ENCODE results near the gene FLNB.

FLNB gene

DNA sequence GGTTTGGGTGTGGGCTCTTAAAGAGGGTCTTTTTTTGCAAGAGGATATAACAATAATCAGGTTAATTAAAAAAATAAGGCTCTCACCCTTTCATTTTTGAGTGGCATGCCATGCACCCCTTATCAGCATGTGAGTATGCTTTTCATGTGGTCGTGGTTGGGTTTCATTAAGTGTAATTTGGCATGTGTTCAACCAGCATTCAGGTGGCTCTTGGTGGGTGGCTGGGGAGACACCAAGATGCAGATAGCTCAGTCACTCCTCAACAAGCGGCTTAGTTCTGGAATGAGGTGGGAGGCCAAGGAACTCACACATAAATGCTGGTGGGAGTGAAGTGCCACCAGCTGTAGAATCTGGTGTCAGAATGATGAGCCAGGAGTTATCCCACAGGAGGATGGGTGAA, 66.8 kb downstream of the FLNB start:
- no peak for DNase-seq (ENCODE audit: low read depth in 2 of 2)

DNA sequence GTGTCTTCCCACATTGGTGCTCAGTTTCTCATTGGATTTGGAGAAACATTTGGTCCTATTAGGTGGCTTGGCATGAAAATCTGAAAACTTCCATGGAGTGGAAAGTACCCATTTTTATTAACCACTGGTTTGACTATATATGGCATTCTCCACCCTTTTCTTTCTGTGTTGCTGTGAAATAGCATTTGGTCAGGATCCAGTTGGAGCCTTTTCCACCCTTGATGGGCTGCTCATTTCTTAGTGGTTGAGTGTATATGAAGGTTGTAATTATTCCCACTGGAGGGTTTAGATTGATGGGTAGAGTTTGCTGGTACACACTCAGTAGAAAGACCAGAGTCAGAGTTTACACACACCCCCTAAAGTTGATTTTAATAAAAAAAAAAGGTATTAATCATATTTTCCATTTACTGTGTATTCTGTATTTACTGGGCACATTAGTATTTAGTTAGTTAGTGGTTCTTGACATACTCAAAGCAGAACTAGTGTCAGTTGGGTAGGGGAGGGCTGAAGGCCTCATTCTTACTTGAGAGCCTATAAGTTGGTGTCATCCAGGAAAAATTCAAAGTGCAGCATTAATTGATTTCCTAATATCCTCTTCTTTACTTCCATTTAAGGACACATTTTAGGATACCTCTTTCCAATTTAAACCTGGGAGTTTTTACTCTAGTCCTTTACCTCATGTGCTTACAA, 69.5 kb downstream of the FLNB start:
- no peak for DNase-seq (ENCODE audit: low read depth in 2 of 2)

DNA sequence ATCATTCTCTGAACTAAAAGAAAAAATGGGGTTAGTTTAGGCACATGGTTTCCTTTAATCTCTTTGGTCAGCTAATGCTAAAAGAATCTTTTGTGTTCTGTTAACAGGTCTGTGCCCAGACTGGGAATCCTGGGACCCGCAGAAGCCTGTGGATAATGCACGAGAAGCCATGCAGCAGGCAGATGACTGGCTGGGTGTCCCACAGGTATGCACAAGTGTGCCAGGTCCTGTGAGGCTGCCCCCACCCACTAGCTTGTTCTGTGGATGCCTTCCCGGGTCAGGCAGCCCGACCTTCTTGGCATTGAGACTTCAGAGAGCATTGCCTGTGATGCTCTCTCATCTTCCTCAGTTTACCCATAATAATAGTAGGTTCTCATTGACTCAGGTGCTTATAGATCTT, 70.4 kb downstream of the FLNB start:
- DNase-seq (ENCODE audit: low read depth in 2 of 2) = no peak

DNA sequence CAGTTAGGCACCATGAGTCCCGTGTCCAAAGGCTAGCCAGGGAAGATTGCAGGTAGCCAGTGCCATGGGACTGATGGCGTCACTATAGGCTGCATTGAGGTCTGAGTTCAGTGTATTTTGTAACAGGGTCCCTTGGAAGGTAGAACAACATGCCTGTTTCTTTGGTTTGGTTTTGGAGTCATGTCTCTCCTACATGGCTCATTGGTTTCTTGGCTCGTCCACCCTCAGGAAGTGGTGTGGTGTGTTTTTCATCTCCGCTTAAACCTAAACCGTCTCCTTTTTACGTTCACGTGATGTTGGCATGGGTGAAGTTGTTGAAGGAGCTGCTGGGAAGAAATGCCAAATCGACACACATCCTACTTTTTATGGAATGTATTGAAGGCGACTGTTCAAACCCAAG, 71.6 kb downstream of the FLNB start:
- DNase-seq (ENCODE audit: low read depth in 2 of 2) = no peak

DNA sequence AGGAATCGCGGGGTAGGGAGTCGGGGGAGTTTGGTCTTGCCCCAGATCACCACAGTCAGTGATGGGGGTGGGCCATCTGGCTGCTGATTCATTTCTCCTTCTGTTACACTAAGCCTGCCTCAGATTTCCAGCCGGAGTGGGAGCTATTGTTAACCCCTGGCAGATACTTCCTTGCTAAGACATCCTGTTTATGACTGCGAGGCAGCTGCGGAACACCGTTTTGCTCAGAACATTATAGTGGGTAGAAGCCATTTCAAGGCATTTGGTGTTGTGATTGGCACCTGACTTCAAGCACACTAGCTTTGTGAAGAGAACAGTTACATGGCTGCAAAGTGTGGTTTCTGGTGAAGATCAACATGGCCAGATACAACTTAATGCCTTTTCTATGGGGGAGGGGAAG, 73.8 kb downstream of the FLNB start:
- DNase-seq (ENCODE audit: low read depth in 2 of 2) = no peak

DNA sequence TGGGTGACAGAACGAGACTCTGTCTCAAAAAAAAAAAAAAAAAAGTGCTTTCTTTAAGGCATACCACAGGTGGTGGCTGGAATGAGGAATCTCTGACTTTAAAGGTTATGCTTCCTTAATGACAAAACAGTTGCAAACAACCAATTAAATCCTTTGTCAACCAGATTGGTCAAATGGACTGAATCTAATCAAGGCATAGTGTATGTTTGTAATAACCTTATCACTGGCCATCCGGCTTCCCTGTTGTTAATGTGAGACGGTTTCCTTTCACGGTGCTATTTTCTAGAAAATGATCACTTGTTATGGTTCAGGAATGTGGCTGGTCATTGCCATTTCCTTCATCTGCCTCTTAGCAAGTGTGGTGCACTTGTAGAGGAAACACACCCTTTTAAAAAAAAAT, 75.9 kb downstream of the FLNB start:
- no peak for DNase-seq (ENCODE audit: low read depth in 2 of 2)

DNA sequence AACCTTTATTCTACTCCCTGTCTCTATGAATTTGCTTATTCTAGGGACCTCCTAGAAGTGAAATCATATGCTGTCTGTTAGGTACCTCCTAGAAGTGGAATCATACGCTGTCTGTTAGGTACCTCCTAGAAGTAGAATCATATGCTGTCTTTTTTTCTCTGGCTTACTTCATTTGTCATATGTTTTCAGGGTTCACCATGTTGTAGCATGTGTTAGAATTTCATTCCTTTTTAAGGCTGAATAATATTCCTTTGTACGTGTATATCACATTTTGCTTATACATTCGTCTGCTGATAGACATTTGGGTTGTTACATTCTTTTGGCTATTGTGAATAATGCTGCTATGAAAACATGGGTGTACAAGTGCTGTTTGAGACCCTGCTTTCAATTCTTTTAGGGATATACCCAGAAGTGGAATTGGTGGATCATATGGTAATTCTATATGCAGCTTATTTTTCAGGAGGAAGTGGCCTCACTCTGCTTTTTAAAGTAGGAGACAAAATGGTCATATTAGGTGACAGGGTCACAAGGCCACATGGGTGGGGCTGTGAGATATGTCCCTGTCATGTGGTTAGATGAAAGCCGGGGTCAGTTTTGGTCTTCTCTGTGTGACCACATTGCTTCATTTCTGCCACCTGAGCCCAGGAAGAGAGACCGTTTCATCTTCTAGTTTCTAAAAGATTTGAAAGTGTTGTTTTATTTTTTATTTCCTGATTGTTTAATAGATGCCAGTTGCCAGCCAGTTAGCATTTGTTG, 76.7 kb downstream of the FLNB start:
- DNase-seq (ENCODE audit: low read depth in 2 of 2) = no peak

DNA sequence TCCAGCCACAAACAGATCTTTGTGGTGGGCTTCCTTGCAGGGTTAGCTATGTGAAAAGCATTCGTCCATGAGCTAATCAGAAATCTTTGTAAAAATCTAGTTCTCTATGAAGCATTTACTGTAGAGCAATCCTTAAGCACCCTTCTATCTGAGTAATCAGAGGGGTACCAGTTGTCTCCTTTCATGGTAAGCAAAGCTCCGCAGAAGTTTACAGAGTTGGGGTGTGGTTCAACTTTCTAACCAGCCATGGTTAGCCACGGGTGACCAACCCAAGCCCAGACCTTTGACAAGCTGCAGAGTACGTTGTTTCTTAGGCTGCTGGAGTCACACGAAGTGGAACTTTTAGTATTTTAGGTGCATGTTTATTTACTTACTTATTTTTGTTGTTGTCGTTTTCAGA, 77.4 kb downstream of the FLNB start:
- DNase-seq (ENCODE audit: low read depth in 2 of 2) = no peak

DNA sequence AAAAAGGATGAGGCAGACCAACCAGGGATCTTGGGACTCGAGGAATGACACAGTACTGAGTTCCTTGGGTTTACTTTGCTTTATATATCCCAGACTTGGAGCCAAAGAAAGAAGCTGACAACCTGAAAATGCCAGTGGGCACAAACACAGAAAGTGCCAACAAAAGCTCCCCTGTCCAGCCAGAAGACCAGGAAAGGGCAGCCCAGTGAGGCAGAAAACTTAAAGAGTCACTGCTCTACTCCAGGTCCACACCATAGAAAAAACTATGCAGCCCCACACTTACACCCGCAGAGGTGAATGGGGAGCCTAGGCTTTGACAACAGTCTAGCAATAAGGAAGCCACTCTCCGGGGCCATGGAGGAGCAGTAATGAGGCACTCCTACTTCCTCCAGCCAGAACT, 80.3 kb downstream of the FLNB start:
- no peak for DNase-seq (ENCODE audit: low read depth in 2 of 2)

DNA sequence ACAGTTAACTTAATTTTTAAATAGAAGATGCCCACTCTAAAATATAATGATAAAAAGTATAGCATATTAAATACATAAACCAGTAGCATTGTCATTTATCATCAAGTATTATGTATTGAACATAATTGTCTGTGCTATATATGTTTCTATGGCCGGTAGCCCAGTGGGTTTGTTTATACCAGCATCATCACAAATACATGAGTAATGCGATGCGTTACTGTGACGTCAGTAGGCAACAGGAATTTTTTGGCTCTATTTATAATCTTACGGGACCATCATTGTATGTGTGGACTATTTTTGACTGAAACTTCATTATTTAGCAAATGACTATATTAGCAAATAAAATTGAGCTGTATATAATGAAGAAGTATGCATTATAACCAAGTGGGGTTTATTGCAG, 82.1 kb downstream of the FLNB start:
- no peak for DNase-seq (ENCODE audit: low read depth in 2 of 2)

DNA sequence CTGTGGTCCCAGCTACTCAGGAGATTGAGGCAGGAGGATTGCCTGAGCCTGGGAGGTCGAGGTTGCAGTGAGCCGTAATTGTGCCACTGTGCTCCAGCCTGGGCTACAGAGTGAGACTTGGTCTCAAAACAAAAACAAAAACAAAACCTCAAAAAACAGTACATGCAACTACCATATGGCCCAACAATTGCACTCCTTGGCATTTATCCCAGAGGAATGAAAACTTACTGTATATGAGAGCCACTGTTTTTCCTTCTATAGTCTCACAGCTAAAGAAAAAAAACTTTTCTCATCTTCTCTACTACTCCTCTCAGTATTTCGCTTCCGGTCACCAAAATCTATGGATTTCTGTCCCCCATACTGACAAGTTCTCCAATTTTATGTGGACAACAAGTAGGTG, 84.3 kb downstream of the FLNB start:
- DNase-seq (ENCODE audit: low read depth in 2 of 2) = no peak

DNA sequence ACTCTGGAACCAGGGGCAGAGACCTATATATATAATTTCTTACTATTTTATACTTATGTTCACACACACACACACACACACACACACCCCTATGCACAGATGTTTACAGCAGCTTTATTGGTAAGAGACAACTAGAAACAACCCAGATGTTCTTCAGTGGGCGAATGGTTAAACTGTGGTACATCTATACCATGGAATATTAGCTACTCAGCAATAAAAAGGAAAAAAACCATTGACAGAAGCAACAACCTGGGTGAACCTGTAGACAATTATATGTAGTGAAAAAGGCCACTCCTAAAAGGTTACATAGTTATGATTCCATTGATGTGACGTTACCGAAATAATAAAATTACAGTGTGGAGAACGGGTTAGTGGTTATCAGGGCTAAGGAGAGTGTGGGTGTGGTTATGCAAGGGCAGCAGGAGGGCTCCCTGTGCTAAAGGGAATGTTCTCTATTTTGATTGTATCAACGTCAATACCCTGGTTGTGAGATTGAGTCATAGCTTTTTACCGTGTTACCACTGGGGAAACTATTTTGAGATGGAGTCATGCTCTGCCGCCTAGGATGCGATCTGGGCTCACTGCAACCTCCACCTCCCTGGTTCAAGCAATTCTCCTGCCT, 85.5 kb downstream of the FLNB start:
- no peak for DNase-seq (ENCODE audit: low read depth in 2 of 2)

DNA sequence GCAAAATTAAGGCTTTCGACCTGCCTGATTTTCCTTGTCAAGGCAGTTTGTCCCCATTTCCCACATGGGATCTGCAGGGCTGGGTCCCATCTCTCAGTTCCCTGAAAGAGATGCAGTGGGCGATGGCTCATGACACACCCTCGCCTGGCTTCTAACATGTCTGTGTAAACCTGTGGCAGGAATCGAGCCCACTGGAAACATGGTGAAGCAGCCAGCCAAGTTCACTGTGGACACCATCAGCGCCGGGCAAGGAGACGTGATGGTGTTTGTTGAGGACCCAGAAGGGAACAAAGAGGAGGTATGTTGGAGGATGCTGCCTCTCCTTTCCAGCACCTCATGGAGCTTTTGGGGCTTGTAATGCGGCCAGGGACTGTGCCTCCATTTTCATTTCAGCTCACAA, 86.4 kb downstream of the FLNB start:
- no peak for DNase-seq (ENCODE audit: low read depth in 2 of 2)

DNA sequence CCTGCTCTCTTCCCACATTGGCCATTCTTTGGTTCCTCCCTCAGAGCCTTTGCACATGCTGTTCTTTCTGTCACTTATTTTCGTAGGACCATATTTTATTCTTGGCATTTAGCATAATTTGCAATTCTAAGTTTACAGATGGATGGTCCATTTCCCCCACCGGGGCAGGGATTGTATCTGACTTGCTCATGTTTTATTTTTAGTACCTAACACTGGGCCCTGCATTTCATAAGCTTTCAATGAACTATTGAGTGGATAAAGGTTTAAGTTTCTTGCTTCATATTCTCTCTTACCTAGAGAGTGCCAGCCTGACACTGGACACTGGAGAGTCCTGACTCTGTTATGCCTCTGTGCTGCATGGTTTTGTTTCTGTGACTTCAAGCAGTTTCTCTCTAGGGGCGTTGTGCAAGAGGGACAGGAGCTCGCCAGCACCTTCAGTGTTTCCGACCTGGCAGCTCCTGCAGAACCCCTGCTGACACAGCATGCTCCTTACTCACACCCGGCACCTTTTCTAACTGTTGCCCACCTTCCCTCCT, 87.4 kb downstream of the FLNB start:
- no peak for DNase-seq (ENCODE audit: low read depth in 2 of 2)

DNA sequence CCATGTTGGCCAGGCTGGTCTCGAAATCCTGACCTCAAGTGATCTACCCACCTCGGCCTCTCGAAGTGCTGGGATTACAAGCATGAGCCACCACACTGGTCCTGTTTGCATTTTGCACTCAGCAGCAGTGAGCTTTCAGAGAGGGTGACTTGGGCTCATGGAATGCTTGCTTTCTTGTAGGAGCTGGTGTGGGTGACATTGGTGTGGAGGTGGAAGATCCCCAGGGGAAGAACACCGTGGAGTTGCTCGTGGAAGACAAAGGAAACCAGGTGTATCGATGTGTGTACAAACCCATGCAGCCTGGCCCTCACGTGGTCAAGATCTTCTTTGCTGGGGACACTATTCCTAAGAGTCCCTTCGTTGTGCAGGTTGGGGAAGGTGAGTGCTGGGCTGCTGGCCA, 90.3 kb downstream of the FLNB start:
- DNase-seq (ENCODE audit: low read depth in 2 of 2) = no peak

DNA sequence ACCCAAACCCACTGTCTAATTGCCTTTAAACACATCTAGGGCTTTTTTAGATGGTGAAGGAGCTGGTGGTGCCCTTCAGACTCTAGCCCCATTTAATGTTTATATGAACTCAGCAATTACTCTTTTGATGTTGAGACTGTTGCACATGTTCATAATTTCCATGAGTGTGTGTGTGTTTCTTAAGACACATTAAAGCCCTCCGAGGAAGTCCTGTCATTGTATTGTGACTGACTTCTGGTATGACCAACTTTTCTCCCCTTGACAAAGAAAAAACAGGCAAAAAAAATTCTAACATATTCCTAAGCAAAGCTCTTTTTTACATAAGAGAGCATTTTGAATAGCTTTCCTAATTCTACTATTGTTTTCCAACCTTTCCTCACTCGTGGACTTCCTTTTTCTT, 91.6 kb downstream of the FLNB start:
- no peak for DNase-seq (ENCODE audit: low read depth in 2 of 2)

DNA sequence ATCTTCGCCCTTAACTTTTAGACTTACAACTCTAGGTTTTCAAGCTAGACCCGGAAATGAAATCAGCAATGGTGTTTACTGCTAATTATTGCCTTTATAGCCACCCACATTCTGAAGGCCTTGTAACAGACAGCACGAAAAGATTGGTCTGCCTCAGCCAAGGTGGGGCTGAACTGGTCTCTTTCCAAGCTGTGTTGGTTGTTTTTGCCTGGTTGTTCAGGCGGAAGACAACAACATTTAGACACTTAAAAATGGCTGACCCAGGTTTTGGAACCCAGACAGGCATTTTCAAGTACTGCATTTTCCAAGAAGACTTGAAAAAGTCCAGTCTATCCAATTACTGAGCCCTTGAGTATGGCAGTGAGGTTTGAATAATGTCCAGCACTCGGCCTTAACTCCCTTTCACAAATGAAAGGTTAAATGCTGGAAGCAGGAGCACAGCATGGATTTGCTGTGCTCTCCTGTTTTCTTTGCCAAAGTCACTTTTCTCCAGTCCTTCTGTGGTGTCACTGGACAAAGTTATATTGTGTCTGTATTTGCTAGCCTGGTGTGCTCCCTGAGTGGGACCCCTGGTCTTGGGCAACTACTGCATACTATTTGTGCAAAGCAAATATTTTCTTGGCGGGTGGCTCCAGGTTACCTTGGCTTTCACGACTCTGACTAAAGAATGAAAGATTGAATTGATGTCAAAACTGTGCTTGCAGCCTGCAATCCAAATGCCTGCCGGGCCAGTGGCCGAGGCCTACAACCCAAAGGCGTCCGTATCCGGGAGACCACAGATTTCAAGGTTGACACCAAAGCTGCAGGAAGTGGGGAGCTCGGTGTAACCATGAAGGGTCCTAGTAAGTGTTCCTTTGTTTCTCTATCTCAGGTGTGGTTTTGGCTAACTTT, 93.5 kb downstream of the FLNB start:
- no peak for DNase-seq (ENCODE audit: low read depth in 2 of 2)

DNA sequence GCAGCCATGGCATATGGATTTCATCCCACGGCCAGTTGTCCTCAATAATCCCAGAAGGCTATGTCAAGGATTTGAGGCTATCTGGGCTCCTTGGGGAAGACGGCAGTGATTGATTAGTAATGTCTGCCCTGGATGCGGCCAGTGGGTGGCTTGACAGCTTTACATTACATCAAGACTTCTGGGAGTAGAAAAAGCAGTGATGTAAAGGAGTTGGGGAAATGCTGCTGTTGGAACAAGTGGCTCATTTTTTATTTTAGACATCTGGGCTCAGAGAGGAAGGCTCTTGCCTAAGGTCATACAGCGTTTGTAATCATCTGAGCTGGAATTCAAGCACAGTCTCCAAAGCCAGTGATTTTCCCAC, 94.1 kb downstream of the FLNB start:
- DNase-seq (ENCODE audit: low read depth in 2 of 2) = no peak

DNA sequence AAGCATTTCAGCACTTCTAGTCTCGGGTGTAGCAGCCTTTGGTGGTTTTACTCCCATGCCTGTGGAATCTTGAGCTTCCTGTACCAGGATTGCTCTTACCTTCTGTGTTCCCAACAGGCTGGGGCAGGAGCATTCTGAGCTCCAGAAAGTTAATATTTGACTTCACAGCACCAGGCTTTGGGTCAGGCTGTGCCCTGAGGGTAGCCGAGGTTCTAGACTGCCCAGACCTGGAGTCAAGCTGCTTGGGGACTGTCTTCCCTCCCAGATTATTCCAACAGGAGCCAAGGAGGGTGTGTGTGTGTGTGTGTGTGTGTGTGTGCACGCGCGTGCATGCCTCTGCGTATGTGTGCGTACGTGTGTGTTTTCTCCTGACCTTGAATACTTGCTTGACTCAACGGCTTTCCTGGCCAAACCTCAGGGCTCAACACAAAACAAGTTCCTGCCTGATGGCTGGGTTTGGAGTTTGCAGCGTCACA, 94.8 kb downstream of the FLNB start:
- no peak for DNase-seq (ENCODE audit: low read depth in 2 of 2)

DNA sequence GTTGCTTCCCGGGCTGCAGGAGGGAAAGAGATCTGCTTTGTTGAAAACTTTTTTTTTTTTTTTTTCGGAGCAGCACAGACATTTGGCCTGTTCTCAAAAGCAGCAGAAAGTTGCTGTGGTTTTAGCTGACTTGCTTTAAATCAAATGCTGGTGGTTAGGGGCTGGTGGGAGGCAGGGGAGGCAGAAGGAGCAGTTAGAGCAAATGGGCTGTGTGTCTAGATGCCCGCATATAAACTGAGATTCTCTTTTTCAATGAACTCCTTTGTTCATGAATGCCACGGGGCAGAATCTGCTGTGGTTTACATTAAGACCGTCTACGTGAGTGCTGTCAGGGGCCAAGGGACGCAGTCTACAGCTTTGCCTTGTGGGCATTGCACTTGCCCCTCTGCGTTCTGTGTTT, 95.9 kb downstream of the FLNB start:
- no peak for DNase-seq (ENCODE audit: low read depth in 2 of 2)

DNA sequence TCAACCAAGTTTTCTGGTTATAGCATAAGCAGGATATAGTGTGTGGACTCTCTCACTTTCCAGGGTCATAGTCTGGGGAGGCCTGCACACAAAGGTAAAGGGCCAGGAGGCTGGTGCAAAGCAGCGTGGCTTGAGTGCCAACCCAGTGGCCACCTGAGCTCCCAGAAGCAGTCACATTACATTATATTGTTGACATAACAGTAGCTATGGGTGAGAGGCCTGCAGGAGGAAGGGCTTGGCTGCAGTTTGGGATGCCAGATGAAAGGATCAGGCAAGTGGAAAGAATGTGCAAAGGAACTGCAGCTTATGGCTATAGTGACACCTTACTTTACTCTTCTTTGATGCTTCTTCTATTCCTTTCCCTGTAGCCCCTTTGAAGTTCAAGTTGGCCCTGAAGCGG, 96.5 kb downstream of the FLNB start:
- no peak for DNase-seq (ENCODE audit: low read depth in 2 of 2)

DNA sequence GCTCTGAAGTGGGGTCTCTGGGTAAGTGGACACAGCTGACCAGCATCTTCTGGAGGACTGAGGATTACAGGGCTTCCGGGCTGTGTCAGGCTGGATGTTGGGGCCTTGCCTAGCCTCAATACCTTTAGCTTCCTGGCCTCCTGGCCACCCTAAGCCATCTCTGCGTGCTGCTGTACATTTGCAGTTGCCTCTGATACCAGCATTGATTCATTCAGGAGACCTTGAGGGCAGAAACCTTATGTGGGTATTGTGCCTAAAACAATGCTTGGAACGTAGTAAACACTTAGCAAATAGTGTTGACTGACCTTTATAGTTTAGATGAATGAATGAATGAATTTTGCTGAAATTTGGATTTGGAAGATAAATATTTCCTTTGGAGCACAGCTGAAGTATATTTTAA, 97.0 kb downstream of the FLNB start:
- no peak for DNase-seq (ENCODE audit: low read depth in 2 of 2)

Data from stimulated activated CD4-positive, alpha-beta T cell treated with anti-CD3 and anti-CD28 coated beads, Interleukin-1b, Interleukin-23, amount 100 ng/mL, for 4 hours (primary cell).